Epithelial cell of prostate (primary cell): ENCODE results near the gene OGFOD3.
A peak's percentile ranks its signal among the peaks of the same experiment; 100 is the strongest.
"Not testable (repeated sequence)": the region's sequence is repeated elsewhere in the genome, so short reads cannot be mapped to it uniquely, and the experiment has no call there.

Experiments used
- DNase-seq: peaks from one replicate; pipeline ENCODE4 v3.0.0-alpha.2; 2011; ENCODE audit warnings: low read depth, low spot score
- H3K27ac ChIP-seq: fragments of 450-650 bp; 2 replicates; pipeline ENCODE4 v1.5.1; 2017; ENCODE audit warnings: mild to moderate bottlenecking

Gene OGFOD3

GRCh38 chr17:82359451-82360074 lies 58.8 kb downstream of the OGFOD3 start:
- not testable (repeated sequence) for H3K27ac ChIP-seq, DNase-seq

GRCh38 chr17:82358465-82359350 lies 59.7 kb downstream of the OGFOD3 start, which contains the start of gene TEX19:
Gene TEX19, plus strand, starts transcription at chr17:82359247. Its CDS starts 2,904 bp downstream, at chr17:82362151.
- no peak for DNase-seq
- no peak within 1 kb of the TSS for H3K27ac ChIP-seq

GRCh38 chr17:82357394-82357793 lies 61.0 kb downstream of the OGFOD3 start:
- no peak for DNase-seq
- no peak overlapping the region for H3K27ac ChIP-seq

GRCh38 chr17:82356845-82357355 lies 61.5 kb downstream of the OGFOD3 start:
- H3K27ac ChIP-seq, result no peak overlapping the region
- DNase-seq, result no peak

- H3K27ac ChIP-seq, result peak overlapping the region; percentile 54
- DNase-seq, result peak; percentile 55
Measured at GRCh38 chr17:82355770-82356427, 62.5 kb downstream of the OGFOD3 start.

- no peak overlapping the region for H3K27ac ChIP-seq
- DNase-seq, result no peak
Measured at GRCh38 chr17:82354804-82355308, 63.5 kb downstream of the OGFOD3 start.

- no peak overlapping the region for H3K27ac ChIP-seq
- DNase-seq, result no peak
Measured at GRCh38 chr17:82353484-82353883, 64.9 kb downstream of the OGFOD3 start.

GRCh38 chr17:82351713-82352488 lies 66.5 kb downstream of the OGFOD3 start:
- no peak overlapping the region for H3K27ac ChIP-seq
- DNase-seq, result no peak

- no peak for DNase-seq
- H3K27ac ChIP-seq, result no peak overlapping the region
Measured at GRCh38 chr17:82351254-82351712, 67.1 kb downstream of the OGFOD3 start.

GRCh38 chr17:82350182-82351030 lies 68.0 kb downstream of the OGFOD3 start:
- H3K27ac ChIP-seq, result no peak overlapping the region
- no peak for DNase-seq

GRCh38 chr17:82349287-82349701 lies 69.1 kb downstream of the OGFOD3 start:
- no peak for DNase-seq

GRCh38 chr17:82348866-82349265 lies 69.5 kb downstream of the OGFOD3 start:
- H3K27ac ChIP-seq, result no peak overlapping the region
- DNase-seq, result no peak

More at GRCh38 chr17:82349287-82349701, 69.1 kb downstream of the OGFOD3 start:
- H3K27ac ChIP-seq, result no peak overlapping the region

- no peak for DNase-seq
- no peak overlapping the region for H3K27ac ChIP-seq
Measured at GRCh38 chr17:82348434-82348833, 70.0 kb downstream of the OGFOD3 start.

- not testable (repeated sequence) for H3K27ac ChIP-seq, DNase-seq
Measured at GRCh38 chr17:82347994-82348393, 70.4 kb downstream of the OGFOD3 start.

GRCh38 chr17:82346342-82347300 lies 71.8 kb downstream of the OGFOD3 start:
- H3K27ac ChIP-seq, result no peak overlapping the region
- DNase-seq, result no peak

GRCh38 chr17:82345151-82345976 lies 73.0 kb downstream of the OGFOD3 start:
- no peak for DNase-seq
- H3K27ac ChIP-seq, result no peak overlapping the region
